H1 (cell line): ENCODE data around the gene MRRF. TPM values are rescaled to one million over a fixed set of nuclear protein-coding genes. Genes with fewer than 3 reads are reported as not detected.

ENCODE experiments used
- CTCF ChIA-PET: fragments of 300-600 bp; sonication (Branson Sonifier 250); formaldehyde crosslinking; loops from one replicate; lab custom pipeline; 2021; ENCODE audit not compliant: partially characterized antibody; lab: Charles Lee
- POLR2A ChIA-PET: fragments of 300-600 bp; sonication (Branson Sonifier 250); formaldehyde crosslinking; loops from one replicate; lab custom pipeline; 2021; ENCODE audit warnings: inconsistent platforms; ENCODE audit not compliant: partially characterized antibody; lab: Charles Lee
- DNase-seq, 2 experiments: peaks; one replicate each; pipeline versions ENCODE4 v3.0.0 to v3.0.0-alpha.2; 2010 to 2022; ENCODE audit warnings: low spot score in 2 of 2, low read depth in 1 of 2, mixed read lengths in 1 of 2
- FAIRE-seq: peaks from 2 replicates; lab custom pipeline; 2011; peaks lifted over from hg19 to GRCh38; lab: Jason Lieb, UNC
- H2AFZ ChIP-seq: 2 replicates; pipeline ENCODE4 v1.8.1; 2012; ENCODE audit warnings: low read length, inconsistent platforms
- H2AK5ac ChIP-seq: 2 replicates; pipeline ENCODE4 v1.6.1; 2013; ENCODE audit warnings: low read depth, low read length
- H2BK120ac ChIP-seq: replicated peaks from 2 replicates; pipeline ENCODE3; 2013; ENCODE audit warnings: low read depth, low read length, inconsistent platforms
- H2BK12ac ChIP-seq: 2 replicates; pipeline ENCODE4 v1.6.1; 2013; ENCODE audit warnings: low read depth, low read length
- H2BK15ac ChIP-seq: 2 replicates; pipeline ENCODE4 v1.6.1; 2013; ENCODE audit warnings: low read length
- H2BK20ac ChIP-seq: 2 replicates; pipeline ENCODE4 v1.6.1; 2013; ENCODE audit warnings: low read length
- H2BK5ac ChIP-seq: 2 replicates; pipeline ENCODE4 v1.6.1; 2013; ENCODE audit warnings: low read depth, low read length
- H3K14ac ChIP-seq: 2 replicates; pipeline ENCODE4 v1.6.1; 2013; ENCODE audit warnings: inconsistent platforms; ENCODE audit not compliant: insufficient read length
- H3K18ac ChIP-seq: 2 replicates; pipeline ENCODE4 v1.6.1; 2013; ENCODE audit warnings: low read length; ENCODE audit errors: extremely low read depth
- H3K23ac ChIP-seq: 2 replicates; pipeline ENCODE4 v1.6.1; 2013; ENCODE audit warnings: inconsistent platforms; ENCODE audit not compliant: insufficient read length
- H3K23me2 ChIP-seq: 2 replicates; pipeline ENCODE4 v1.6.1; 2013; ENCODE audit warnings: low read depth, low read length
- H3K27ac ChIP-seq: 2 replicates; pipeline ENCODE4 v1.6.1; 2011; ENCODE audit warnings: low read depth, low read length, inconsistent platforms
- H3K27me3 ChIP-seq, 4 experiments: replicated peaks in 1 of 4; 1 replicate in 1 of 4; 2 replicates in 3 of 4; pipeline versions ENCODE4 v1.6.1 to v1.8.1; 2011 to 2013; ENCODE audit warnings: low read length in 3 of 4, mild to moderate bottlenecking in 3 of 4, inconsistent platforms in 2 of 4, mixed read lengths in 2 of 4, moderate library complexity in 1 of 4; ENCODE audit not compliant: control insufficient read depth in 3 of 4, insufficient read depth in 3 of 4; ENCODE audit errors: extremely low read depth in 1 of 4
- H3K36me3 ChIP-seq, 4 experiments: 2 replicates each; pipeline versions ENCODE4 v1.6.1 to v1.8.1; 2011 to 2013; ENCODE audit warnings: mild to moderate bottlenecking in 4 of 4, low read length in 3 of 4, moderate library complexity in 2 of 4, control low read depth in 1 of 4, inconsistent platforms in 1 of 4; ENCODE audit not compliant: insufficient read depth in 4 of 4, control insufficient read depth in 2 of 4
- H3K4ac ChIP-seq: replicated peaks from 2 replicates; pipeline ENCODE3; 2013; ENCODE audit warnings: low read length, low read depth, mixed read lengths, inconsistent platforms; ENCODE audit not compliant: insufficient read length
- H3K4me1 ChIP-seq, 4 experiments: replicated peaks in 1 of 4; 1 replicate in 1 of 4; 2 replicates in 3 of 4; pipeline versions ENCODE4 v1.6.1 to v1.8.1; 2011 to 2013; ENCODE audit warnings: low read length in 3 of 4, inconsistent platforms in 2 of 4, mixed read lengths in 1 of 4; ENCODE audit not compliant: insufficient read depth in 4 of 4, control insufficient read depth in 3 of 4
- H3K4me2 ChIP-seq, 2 experiments: 2 replicates each; pipeline versions ENCODE4 v1.6.1 to v1.8.1; 2011 to 2013; ENCODE audit warnings: low read depth in 2 of 2, low read length in 2 of 2, control low read depth in 1 of 2, inconsistent platforms in 1 of 2, mild to moderate bottlenecking in 1 of 2; ENCODE audit not compliant: insufficient read depth in 1 of 2
- H3K4me3 ChIP-seq, 4 experiments: fragments of 200-600, 300-600 bp in 1 of 4; sonication (generic), shearing (Covaris generic), sonication (Bioruptor Twin) in 1 of 4; 2 replicates each; pipeline versions ENCODE4 v1.5.1 to v1.8.1; 2011 to 2016; ENCODE audit warnings: low read length in 4 of 4, low read depth in 3 of 4, control low read depth in 2 of 4, inconsistent platforms in 2 of 4, mild to moderate bottlenecking in 2 of 4, mixed read lengths in 1 of 4, moderate library complexity in 1 of 4; ENCODE audit not compliant: insufficient read depth in 2 of 4; ENCODE audit errors: extremely low read depth in 1 of 4
- H3K56ac ChIP-seq: replicated peaks from 2 replicates; pipeline ENCODE3; 2013; ENCODE audit warnings: low read depth, mild to moderate bottlenecking, mixed read lengths, low read length, inconsistent platforms; ENCODE audit not compliant: insufficient read length
- H3K79me1 ChIP-seq: 2 replicates; pipeline ENCODE4 v1.6.1; 2013; ENCODE audit warnings: low read depth, low read length, control low read depth
- H3K79me2 ChIP-seq, 2 experiments: 2 replicates each; pipeline versions ENCODE4 v1.6.1 to v1.8.1; 2012 to 2013; ENCODE audit warnings: low read length in 2 of 2, mild to moderate bottlenecking in 2 of 2, inconsistent platforms in 1 of 2; ENCODE audit not compliant: insufficient read depth in 2 of 2, control insufficient read depth in 1 of 2
- H3K9ac ChIP-seq, 4 experiments: replicated peaks in 1 of 4; 1 replicate in 1 of 4; 2 replicates in 3 of 4; pipeline versions ENCODE4 v1.6.1 to v1.8.1; 2011 to 2013; ENCODE audit warnings: low read depth in 3 of 4, low read length in 3 of 4, control low read depth in 2 of 4, mild to moderate bottlenecking in 2 of 4, moderate library complexity in 2 of 4, inconsistent platforms in 1 of 4; ENCODE audit errors: extremely low read depth in 1 of 4
- H3K9me3 ChIP-seq, 2 experiments: 2 replicates each; pipeline versions ENCODE4 v1.6.1 to v1.8.1; 2012 to 2013; ENCODE audit warnings: mild to moderate bottlenecking in 2 of 2, moderate library complexity in 2 of 2, control low read depth in 1 of 2, inconsistent platforms in 1 of 2, low read depth in 1 of 2, low read length in 1 of 2, mixed read lengths in 1 of 2; ENCODE audit not compliant: insufficient read depth in 2 of 2
- H4K20me1 ChIP-seq, 2 experiments: replicated peaks in 1 of 2; 2 replicates each; pipeline versions ENCODE3 to v1.8.1; 2011 to 2013; ENCODE audit warnings: inconsistent platforms in 2 of 2, low read length in 2 of 2, mild to moderate bottlenecking in 1 of 2; ENCODE audit not compliant: insufficient read depth in 2 of 2, control insufficient read depth in 1 of 2
- H4K5ac ChIP-seq: 2 replicates; pipeline ENCODE4 v1.6.1; 2013; ENCODE audit warnings: low read length, low read depth, mixed read lengths, inconsistent platforms; ENCODE audit not compliant: insufficient read length
- H4K8ac ChIP-seq: 2 replicates; pipeline ENCODE4 v1.8.0; 2013; ENCODE audit warnings: mild to moderate bottlenecking, moderate library complexity, low read length, inconsistent platforms; ENCODE audit not compliant: insufficient read depth; ENCODE audit errors: extremely low read depth
- H4K91ac ChIP-seq: replicated peaks from 2 replicates; pipeline ENCODE3; 2013; ENCODE audit warnings: low read length, mixed read lengths, inconsistent platforms; ENCODE audit not compliant: insufficient read length
- CHD2 ChIP-seq: IDR thresholded peaks from 2 replicates; pipeline ENCODE4 v1.6.1; 2012; ENCODE audit warnings: low read length, improper control_type of control experiment
- EP300 ChIP-seq, 2 experiments: IDR thresholded peaks; 1 replicate in 1 of 2; 2 replicates in 1 of 2; pipeline ENCODE4 v1.6.1; 2011 to 2012; ENCODE audit warnings: low read depth in 2 of 2, low read length in 2 of 2, mild to moderate bottlenecking in 2 of 2, borderline replicate concordance in 1 of 2, inconsistent platforms in 1 of 2, moderate library complexity in 1 of 2
- PHF8 ChIP-seq: fragments of 200-600 bp; sonication (generic); conservative IDR thresholded peaks from 2 replicates; pipeline ENCODE4 v1.7.1; 2012; ENCODE audit warnings: low read depth, mild to moderate bottlenecking, inconsistent platforms, low read length, moderate library complexity
- POU5F1 ChIP-seq: IDR thresholded peaks from 2 replicates; pipeline ENCODE4 v1.6.1; 2011; ENCODE audit warnings: low read depth, mild to moderate bottlenecking, low read length, moderate library complexity
- RBBP5 ChIP-seq: IDR thresholded peaks from 2 replicates; pipeline ENCODE4 v1.7.1; 2012; ENCODE audit warnings: low read depth, mild to moderate bottlenecking, inconsistent platforms, low read length, moderate library complexity, borderline replicate concordance
- RNF2 ChIP-seq: fragments of 200-900, 300-1000 bp; sonication (generic); IDR thresholded peaks from 2 replicates; pipeline ENCODE4 v1.7.1; 2016; ENCODE audit warnings: borderline replicate concordance, low read depth, mild to moderate bottlenecking, antibody characterized with exemption, low read length; ENCODE audit not compliant: poor library complexity, severe bottlenecking; ENCODE audit errors: missing control alignments
- RXRA ChIP-seq: IDR thresholded peaks from 2 replicates; pipeline ENCODE4 v1.6.1; 2011; ENCODE audit warnings: low read depth, mild to moderate bottlenecking, low read length, moderate library complexity; ENCODE audit not compliant: insufficient read depth
- SIN3A ChIP-seq, 2 experiments: IDR thresholded peaks in 1 of 2; conservative IDR thresholded peaks in 1 of 2; 2 replicates each; pipeline ENCODE4 v1.6.1; 2011 to 2012; ENCODE audit warnings: low read length in 2 of 2, improper control_type of control experiment in 1 of 2, low read depth in 1 of 2, mild to moderate bottlenecking in 1 of 2
- SP1 ChIP-seq: IDR thresholded peaks from 2 replicates; pipeline ENCODE4 v1.6.1; 2011; ENCODE audit warnings: low read depth, low read length
- TCF12 ChIP-seq: IDR thresholded peaks from 2 replicates; pipeline ENCODE4 v1.6.1; 2011; ENCODE audit warnings: low read depth, mild to moderate bottlenecking, low read length
- YY1 ChIP-seq: IDR thresholded peaks from 2 replicates; pipeline ENCODE4 v1.6.1; 2011; ENCODE audit warnings: low read depth, mild to moderate bottlenecking, low read length
- WGBS, 2 experiments: shearing (Covaris generic) in 1 of 2; methylation state at CpG; one replicate each; pipeline versions ENCODE4 v1.1.6 to v1.1.7; 2013 to 2015; ENCODE audit warnings: low lambda C conversion rate in 2 of 2, mixed read lengths in 2 of 2, inconsistent platforms in 1 of 2, low coverage in 1 of 2, missing lambda C conversion rate in 1 of 2; ENCODE audit not compliant: insufficient replicate concordance in 2 of 2, insufficient coverage in 1 of 2, insufficient read length in 1 of 2; ENCODE audit errors: extremely low coverage in 1 of 2, missing lambda C conversion rate in 1 of 2; 5-methylcytosine and 5-hydroxymethylcytosine counted together
- polyA plus RNA-seq, 7 experiments: library from polyadenylated mRNA; depleted of rRNA in 3 of 7; stranded (reverse) in 5 of 7; unstranded in 2 of 7; fragments of >200 nt in 5 of 7; fragments of 200-250 nt in 2 of 7; gene quantifications; 1 replicate in 5 of 7; 2 replicates in 1 of 7; 4 replicates in 1 of 7; pipeline versions ENCODE4 v1.2.1 to v1.2.3, GENCODE V29; 2011 to 2013; ENCODE audit warnings: missing spikeins in 2 of 7, mixed read lengths in 2 of 7
- total RNA-seq: library from RNA; stranded (reverse); fragmentation: NEBNext Ultra II Directional; extraction: Animal tissue kit (Norgen Biotek cat#: 25700); gene quantifications from 2 replicates; pipeline ENCODE4 v1.2.1, GENCODE V29; 2021
- TF ChIP-seq, protein P1 (sequence below): IDR thresholded peaks from 2 replicates; pipeline ENCODE4 v1.6.1; 2012; ENCODE audit warnings: inconsistent platforms

The MRRF gene
- total and polyA plus RNA-seq, 2 of the 8 experiments (the other 6 are each of a cell fraction or from before 2014, with no cell fraction given), result 29.4 to 47.8 TPM

DNA sequence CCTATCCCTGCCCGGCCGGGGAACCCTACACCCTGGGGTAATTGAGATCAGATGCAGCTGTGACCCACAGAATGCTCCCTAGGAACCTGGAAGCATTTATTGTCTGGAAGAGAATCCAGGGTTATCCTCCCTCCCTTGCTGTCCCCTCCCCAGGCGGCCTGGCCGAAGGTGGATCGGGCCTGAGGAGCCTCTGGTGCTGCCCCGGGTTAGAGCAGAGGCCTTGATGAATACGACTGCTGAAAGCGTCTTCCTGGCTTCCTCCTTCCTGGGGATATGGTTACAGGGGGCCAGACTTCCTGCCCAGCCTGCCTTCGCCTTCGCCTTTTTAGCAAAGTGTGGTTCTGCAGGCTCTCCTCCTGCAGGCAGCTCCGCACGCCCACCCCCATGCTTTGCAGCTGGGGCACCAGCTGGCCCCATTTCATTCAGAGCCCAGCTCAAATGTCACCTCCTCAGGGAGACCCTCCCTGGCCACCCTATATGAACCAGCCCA, 83.7 kb downstream of the MRRF start:
- H3K4me1 ChIP-seq, result peaks cover 0 to 9% (median 5%) of the 10 kb centered on the region in 4 experiments; a peak in 5 of 7 replicates
- no peak overlapping the region for H3K56ac ChIP-seq
- H3K9me3 ChIP-seq, result 0 out of 4 replicates have a peak, but pooled peaks cover 0 to 3% of the 10 kb centered on the region in 2 experiments
- ChIA-PET POLR2A (interaction anchor here (2.2 kb wide), 1 partner anchor 250 kb away, joined by 5 read pairs; no protein-coding TSS in a partner anchor), CTCF (interaction anchor here (1.0 to 25.6 kb wide), 8 partner anchors 9 to 252 kb away, joined by 3 to 544 read pairs (median 6); no protein-coding TSS in a partner anchor)
- no peak overlapping the region for H4K8ac ChIP-seq
- 62% methylated on average over 12 of the region's 12 CpGs; no CpG with 5 or more reads in 1 of the 2 experiments for WGBS, 2 experiments
- H3K79me1 ChIP-seq, result no peaks in the 10 kb centered on the region
- no peak overlapping the region; the same call in 1 of the 2 replicates for H2BK20ac ChIP-seq
- no peak overlapping the region for H2BK120ac ChIP-seq
- H3K9ac ChIP-seq, result no peak overlapping the region
- no peak overlapping the region for H2BK5ac ChIP-seq
- no peak for FAIRE-seq
- H4K5ac ChIP-seq, result no peak overlapping the region
- H3K4ac ChIP-seq, result no peak overlapping the region
- H3K23ac ChIP-seq, result no peak overlapping the region
- H2AK5ac ChIP-seq, result no peak overlapping the region
- H3K27me3 ChIP-seq, result peaks cover 0 to 17% (median 9%) of the 10 kb centered on the region in 4 experiments; a peak in 6 of 7 replicates
- H3K79me2 ChIP-seq, result no peaks in the 10 kb centered on the region
- H2AFZ ChIP-seq, result no peak overlapping the region
- peak overlapping the region; percentile 19; the same call in 1 of the 2 replicates for H2BK15ac ChIP-seq
- no peak overlapping the region for H3K4me3 ChIP-seq
- H4K91ac ChIP-seq, result no peak overlapping the region
- H3K18ac ChIP-seq, result no peak overlapping the region
- H4K20me1 ChIP-seq, result peaks cover 0 to 2% of the 10 kb centered on the region in 2 experiments
- peaks cover 6% of the 10 kb centered on the region for H3K23me2 ChIP-seq
- H3K4me2 ChIP-seq, result no peak overlapping the region
- DNase-seq, result no peak
- no peak overlapping the region for H3K27ac ChIP-seq
- no peak overlapping the region for H3K14ac ChIP-seq
- H3K36me3 ChIP-seq, result no peaks in the 10 kb centered on the region
- no peak overlapping the region for H2BK12ac ChIP-seq
- TF ChIP-seq PHF8, result no peak
- TF ChIP-seq POU5F1, result no peak
- TF ChIP-seq RNF2, result no peak
- TF ChIP-seq, protein P1, sequence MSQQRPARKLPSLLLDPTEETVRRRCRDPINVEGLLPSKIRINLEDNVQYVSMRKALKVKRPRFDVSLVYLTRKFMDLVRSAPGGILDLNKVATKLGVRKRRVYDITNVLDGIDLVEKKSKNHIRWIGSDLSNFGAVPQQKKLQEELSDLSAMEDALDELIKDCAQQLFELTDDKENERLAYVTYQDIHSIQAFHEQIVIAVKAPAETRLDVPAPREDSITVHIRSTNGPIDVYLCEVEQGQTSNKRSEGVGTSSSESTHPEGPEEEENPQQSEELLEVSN, result no peak
- TF ChIP-seq EP300 (IDR thresholded peaks at IDR 0.05; ENCODE audit: borderline replicate concordance in 1 of 2, low read depth in 2 of 2, low read length in 2 of 2), result no peak
- TF ChIP-seq TCF12, result no peak
- no peak for TF ChIP-seq YY1
- TF ChIP-seq RBBP5, result no peak
- no peak for TF ChIP-seq SIN3A (conservative IDR thresholded peaks at IDR 0.05 in 1 of 2, IDR thresholded peaks at IDR 0.05 in 1 of 2; ENCODE audit: low read depth in 1 of 2, low read length in 2 of 2)
- no peak for TF ChIP-seq SP1
- TF ChIP-seq RXRA, result no peak
- TF ChIP-seq CHD2, result no peak
